Gastrocnemius medialis (tissue), 4 donors: ENCODE results near the gene SUGCT. TPM values are rescaled to one million over a fixed set of nuclear protein-coding genes. Genes with fewer than 3 reads are reported as not detected.

Source experiments
- ATAC-seq, 2 donors: fragments of 150-250 bp; one replicate each; pipeline ENCODE4 v1.9.1; 2016
- DNase-seq, 2 donors: peaks; one replicate each; pipeline ENCODE4 v3.0.0-alpha.2; 2019
- H3K27ac ChIP-seq, 4 donors: fragments of 200-600 bp; sonication (generic); 1 replicate in 1 of 4; 2 replicates in 3 of 4; pipeline ENCODE4 v1.5.1; 2016 to 2018; ENCODE audit warnings: mild to moderate bottlenecking in 2 of 4, moderate library complexity in 1 of 4
- H3K27me3 ChIP-seq, 3 donors: fragments of 200-600 bp; sonication (generic) in 2 of 3; 1 replicate in 1 of 3; 2 replicates in 2 of 3; pipeline versions ENCODE4 v1.5.1 to v1.6.0; 2016 to 2019; ENCODE audit warnings: mild to moderate bottlenecking in 1 of 3, moderate library complexity in 1 of 3
- H3K36me3 ChIP-seq, 2 donors: fragments of 200-600 bp; sonication (generic) in 1 of 2; one replicate each; pipeline ENCODE4 v1.5.1; 2017 to 2018
- H3K4me1 ChIP-seq, 2 donors: fragments of 200-600 bp; sonication (generic) in 1 of 2; one replicate each; pipeline ENCODE4 v1.5.1; 2016 to 2017; ENCODE audit warnings: mild to moderate bottlenecking in 2 of 2
- H3K4me3 ChIP-seq, 4 donors: fragments of 200-600 bp; sonication (generic) in 3 of 4; 1 replicate in 1 of 4; 2 replicates in 3 of 4; pipeline ENCODE4 v1.5.1; 2016 to 2019; ENCODE audit warnings: mild to moderate bottlenecking in 2 of 4
- H3K9me3 ChIP-seq, 3 donors: fragments of 200-600 bp; sonication (generic) in 2 of 3; 1 replicate in 1 of 3; 2 replicates in 2 of 3; pipeline ENCODE4 v1.5.1; 2016 to 2019
- CTCF ChIP-seq, 5 experiments: fragments of 450-650 bp in 3 of 5; fragments of 200-600 bp in 2 of 5; sonication (generic) in 2 of 5; IDR thresholded peaks in 4 of 5; conservative IDR thresholded peaks in 1 of 5; 1 replicate in 4 of 5; 2 replicates in 1 of 5; pipeline ENCODE4 v1.5.1; 2016 to 2019; ENCODE audit warnings: antibody characterized with exemption in 5 of 5, mild to moderate bottlenecking in 3 of 5, moderate library complexity in 3 of 5
- POLR2A ChIP-seq, 2 donors: fragments of 450-650 bp; IDR thresholded peaks; one replicate each; pipeline ENCODE4 v1.6.1; 2017; ENCODE audit warnings: antibody characterized with exemption in 2 of 2, mild to moderate bottlenecking in 2 of 2, moderate library complexity in 2 of 2
- in situ Hi-C, 4 donors: fragments of 200-750 bp; cut with MboI; loops; one replicate each; pipeline versions ENCODE4 v1.15.0 to v1.8.0; 2017; ENCODE audit warnings: low sequenced_read_pairs in 4 of 4
- intact Hi-C: fragments of 100-400 bp; cut with DNase I; formaldehyde crosslinking; loops from one replicate; pipeline ENCODE4 v1.15.1; 2023; ENCODE audit warnings: low total_unique reads
- total RNA-seq, 4 donors: library from RNA; depleted of rRNA; stranded (reverse); fragments of >200 nt; gene quantifications; one replicate each; pipeline versions ENCODE4 v1.1.0 to v1.2.3, GENCODE V29; 2016

Gene SUGCT
- total RNA-seq, 4 donors from 2014 or later = 2.3 to 3.5 (median 2.9) TPM

- Histone ChIP-seq H3K9me3 (no peaks in the 10 kb centered on the region), H3K27me3 (no peaks in the 10 kb centered on the region), H3K4me1 (no peaks in the 10 kb centered on the region), H3K36me3 (no peaks in the 10 kb centered on the region), H3K27ac (no peak overlapping the region), H3K4me3 (no peak overlapping the region)
- in situ Hi-C loops (no loop called here), intact Hi-C loops (no loop called here)
- no peak for TF ChIP-seq POLR2A (IDR thresholded peaks at IDR 0.05)
- DNase-seq = no peak
- no peak for ATAC-seq
Observed at GRCh38 chr7:40608321-40609075, 473.7 kb downstream of the SUGCT start.

GRCh38 chr7:40610461-40610860, 475.7 kb downstream of the SUGCT start:
- H3K27me3 ChIP-seq = no peaks in the 10 kb centered on the region
- H3K4me1 ChIP-seq = no peaks in the 10 kb centered on the region
- no peak for DNase-seq
- intact Hi-C loops (no loop called here), in situ Hi-C loops (no loop called here)
- no peak for TF ChIP-seq POLR2A (IDR thresholded peaks at IDR 0.05)
- TF ChIP-seq CTCF (IDR thresholded peaks at IDR 0.05 in 4 of 5, conservative IDR thresholded peaks at IDR 0.05 in 1 of 5) = no peak
- H3K4me3 ChIP-seq = no peak overlapping the region
- no peak for ATAC-seq
- no peaks in the 10 kb centered on the region for H3K9me3 ChIP-seq
- H3K36me3 ChIP-seq = no peaks in the 10 kb centered on the region
- no peak overlapping the region for H3K27ac ChIP-seq

- Histone ChIP-seq H3K9me3 (no peaks in the 10 kb centered on the region), H3K4me1 (no peaks in the 10 kb centered on the region), H3K36me3 (no peaks in the 10 kb centered on the region), H3K27me3 (no peaks in the 10 kb centered on the region), H3K4me3 (no peak overlapping the region), H3K27ac (no peak overlapping the region)
- TF ChIP-seq POLR2A (IDR thresholded peaks at IDR 0.05) (no peak), CTCF (IDR thresholded peaks at IDR 0.05 in 4 of 5, conservative IDR thresholded peaks at IDR 0.05 in 1 of 5) (no peak)
- in situ Hi-C loops = no loop called here
- no peak for ATAC-seq
- intact Hi-C loops = no loop called here
- DNase-seq = no peak
Observed at GRCh38 chr7:40611095-40611871, 476.5 kb downstream of the SUGCT start.

- Histone ChIP-seq H3K27ac (no peak overlapping the region), H3K4me1 (no peaks in the 10 kb centered on the region), H3K27me3 (no peaks in the 10 kb centered on the region), H3K4me3 (no peak overlapping the region), H3K36me3 (no peaks in the 10 kb centered on the region), H3K9me3 (no peaks in the 10 kb centered on the region)
- intact Hi-C loops = no loop called here
- in situ Hi-C loops = no loop called here
- no peak for TF ChIP-seq POLR2A (IDR thresholded peaks at IDR 0.05)
- TF ChIP-seq CTCF (IDR thresholded peaks at IDR 0.05 in 4 of 5, conservative IDR thresholded peaks at IDR 0.05 in 1 of 5) = no peak
- DNase-seq (no peak), ATAC-seq (no peak)
Observed at GRCh38 chr7:40612298-40612697, 477.5 kb downstream of the SUGCT start.

- Histone ChIP-seq H3K4me3 (no peak overlapping the region), H3K36me3 (no peaks in the 10 kb centered on the region), H3K27me3 (no peaks in the 10 kb centered on the region), H3K9me3 (no peaks in the 10 kb centered on the region), H3K4me1 (no peaks in the 10 kb centered on the region), H3K27ac (no peak overlapping the region)
- TF ChIP-seq POLR2A (IDR thresholded peaks at IDR 0.05) (no peak), CTCF (IDR thresholded peaks at IDR 0.05 in 4 of 5, conservative IDR thresholded peaks at IDR 0.05 in 1 of 5) (no peak)
- in situ Hi-C loops = no loop called here
- DNase-seq (no peak), ATAC-seq (no peak)
- intact Hi-C loops = no loop called here
Observed at GRCh38 chr7:40619647-40620046, 484.8 kb downstream of the SUGCT start.
